Measurements from ENCODE around the gene CCL13. TPM values are rescaled to one million over a fixed set of nuclear protein-coding genes. Genes with fewer than 3 reads are reported as not detected.

Gene CCL13
- total RNA-seq, 1 donor from 2014 or later = not detected

DNA sequence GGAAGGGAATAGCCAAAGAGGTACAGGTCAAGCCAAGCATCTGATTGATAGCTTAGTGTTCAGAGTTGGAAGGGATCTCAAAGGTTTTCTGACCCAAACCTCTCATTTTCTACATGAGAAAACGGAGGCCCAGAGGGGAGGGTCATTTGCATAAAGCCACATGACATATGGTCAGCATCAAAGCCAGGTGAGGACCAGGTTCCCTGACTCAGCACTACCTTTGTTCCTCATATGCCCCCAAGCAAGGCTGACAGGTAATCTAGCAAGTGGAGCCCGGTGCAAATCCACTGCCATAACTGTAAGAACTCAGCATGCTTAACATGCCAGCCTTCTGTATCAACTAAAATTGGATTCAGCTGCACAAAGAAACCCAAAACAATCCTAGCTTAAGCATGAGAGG lies 35.0 kb downstream of the CCL13 start:
- Mint-ChIP-seq H3K9me3 (no peaks in the 10 kb centered on the region), H3K27me3 (no peaks in the 10 kb centered on the region), H3K4me3 (no peak overlapping the region), H3K36me3 (ENCODE audit: low read depth) (no peaks in the 10 kb centered on the region), H3K4me1 (peaks cover 10% of the 10 kb centered on the region), H3K27ac (no peak overlapping the region)
- ChIA-PET CTCF (interaction anchor here (0.9 kb wide), 1 partner anchor 13 kb away, joined by 3 read pairs; no protein-coding TSS in a partner anchor), POLR2A (no interaction called here)
- no peak for ATAC-seq (ENCODE audit: low read depth)
- TF ChIP-seq, protein P1, sequence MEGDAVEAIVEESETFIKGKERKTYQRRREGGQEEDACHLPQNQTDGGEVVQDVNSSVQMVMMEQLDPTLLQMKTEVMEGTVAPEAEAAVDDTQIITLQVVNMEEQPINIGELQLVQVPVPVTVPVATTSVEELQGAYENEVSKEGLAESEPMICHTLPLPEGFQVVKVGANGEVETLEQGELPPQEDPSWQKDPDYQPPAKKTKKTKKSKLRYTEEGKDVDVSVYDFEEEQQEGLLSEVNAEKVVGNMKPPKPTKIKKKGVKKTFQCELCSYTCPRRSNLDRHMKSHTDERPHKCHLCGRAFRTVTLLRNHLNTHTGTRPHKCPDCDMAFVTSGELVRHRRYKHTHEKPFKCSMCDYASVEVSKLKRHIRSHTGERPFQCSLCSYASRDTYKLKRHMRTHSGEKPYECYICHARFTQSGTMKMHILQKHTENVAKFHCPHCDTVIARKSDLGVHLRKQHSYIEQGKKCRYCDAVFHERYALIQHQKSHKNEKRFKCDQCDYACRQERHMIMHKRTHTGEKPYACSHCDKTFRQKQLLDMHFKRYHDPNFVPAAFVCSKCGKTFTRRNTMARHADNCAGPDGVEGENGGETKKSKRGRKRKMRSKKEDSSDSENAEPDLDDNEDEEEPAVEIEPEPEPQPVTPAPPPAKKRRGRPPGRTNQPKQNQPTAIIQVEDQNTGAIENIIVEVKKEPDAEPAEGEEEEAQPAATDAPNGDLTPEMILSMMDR (IDR thresholded peaks at IDR 0.05) = no peak
- DNase-seq = no peak
- intact Hi-C loops (cut with micrococcal nuclease) = no loop called here

GRCh38 chr17:34393401-34393800 lies 37.1 kb downstream of the CCL13 start:
- CTCF ChIA-PET = interaction anchor here (1.4 kb wide), 1 partner anchor 9 kb away, joined by 3 read pairs; no protein-coding TSS in a partner anchor
- Mint-ChIP-seq H3K27me3 (no peaks in the 10 kb centered on the region), H3K9me3 (no peaks in the 10 kb centered on the region), H3K4me1 (peaks cover 11% of the 10 kb centered on the region), H3K27ac (no peak overlapping the region), H3K4me3 (no peak overlapping the region), H3K36me3 (ENCODE audit: low read depth) (no peaks in the 10 kb centered on the region)
- POLR2A ChIA-PET = no interaction called here
- TF ChIP-seq, protein P1 (IDR thresholded peaks at IDR 0.05) = no peak
- intact Hi-C loops (cut with micrococcal nuclease) = no loop called here
- DNase-seq (no peak), ATAC-seq (ENCODE audit: low read depth) (no peak)

GRCh38 chr17:34397265-34397664 lies 41.0 kb downstream of the CCL13 start:
- DNase-seq (no peak), ATAC-seq (ENCODE audit: low read depth) (no peak)
- ChIA-PET POLR2A (no interaction called here), CTCF (interaction anchor here (0.8 to 1.0 kb wide), 2 partner anchors 23 to 36 kb away, joined by 3 to 4 read pairs; no protein-coding TSS in a partner anchor)
- Mint-ChIP-seq H3K9me3 (no peaks in the 10 kb centered on the region), H3K36me3 (ENCODE audit: low read depth) (no peaks in the 10 kb centered on the region), H3K4me1 (peaks cover 32% of the 10 kb centered on the region), H3K27ac (no peak overlapping the region), H3K27me3 (no peaks in the 10 kb centered on the region), H3K4me3 (no peak overlapping the region)
- TF ChIP-seq, protein P1 (IDR thresholded peaks at IDR 0.05) = no peak
- intact Hi-C loops (cut with micrococcal nuclease) = no loop called here

DNA sequence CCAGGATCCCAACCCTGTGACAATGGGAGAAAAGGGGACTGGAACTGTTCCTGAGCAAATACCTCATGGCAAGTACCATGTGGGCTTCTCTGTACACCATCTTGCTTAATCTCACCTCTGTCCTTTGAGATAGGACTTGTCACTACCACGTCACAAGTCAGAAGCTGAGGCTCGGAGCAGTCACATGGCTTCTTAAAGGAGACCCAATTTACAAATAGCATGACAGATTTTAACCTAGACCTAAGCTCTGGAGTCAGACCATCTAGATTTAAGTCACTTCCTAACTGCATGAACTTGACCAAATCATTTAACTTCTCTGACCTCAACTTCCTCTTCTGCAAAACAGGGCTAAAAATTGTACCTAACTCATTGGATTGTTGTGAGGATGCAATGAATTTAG lies 42.7 kb downstream of the CCL13 start:
- Mint-ChIP-seq H3K4me3 (no peak overlapping the region), H3K27me3 (no peaks in the 10 kb centered on the region), H3K36me3 (ENCODE audit: low read depth) (no peaks in the 10 kb centered on the region), H3K27ac (no peak overlapping the region), H3K9me3 (no peaks in the 10 kb centered on the region), H3K4me1 (peaks cover 32% of the 10 kb centered on the region)
- ATAC-seq (ENCODE audit: low read depth) = peak; percentile 87
- ChIA-PET CTCF (interaction anchor here (1.1 to 1.7 kb wide), 2 partner anchors 22 to 198 kb away, joined by 3 to 10 read pairs; no protein-coding TSS in a partner anchor), POLR2A (interaction anchor here (1.4 kb wide), 1 partner anchor 22 kb away, joined by 4 read pairs; no protein-coding TSS in a partner anchor)
- TF ChIP-seq, protein P1 (IDR thresholded peaks at IDR 0.05) = no peak
- no peak for DNase-seq
- intact Hi-C loops (cut with micrococcal nuclease) = no loop called here

DNA sequence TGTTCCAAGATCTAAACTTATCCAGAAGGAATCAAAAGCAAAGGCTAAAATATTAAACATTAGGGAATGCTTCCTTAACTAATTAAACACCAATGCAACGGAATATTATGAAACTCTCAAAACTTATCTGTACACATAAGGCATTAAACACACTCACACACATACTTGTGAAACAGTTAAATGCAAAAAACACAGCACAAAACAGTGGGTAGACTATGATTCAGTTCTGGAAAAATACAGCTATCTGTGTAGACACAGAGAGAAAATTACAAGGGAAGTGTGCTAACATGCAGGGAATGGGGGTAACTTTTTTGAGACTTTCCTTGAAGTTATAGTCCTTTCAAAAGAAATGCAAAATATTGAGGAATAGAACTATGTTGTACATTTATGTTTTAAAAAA lies 43.4 kb downstream of the CCL13 start:
- Mint-ChIP-seq H3K4me3 (no peak overlapping the region), H3K27me3 (no peaks in the 10 kb centered on the region), H3K27ac (no peak overlapping the region), H3K4me1 (peaks cover 32% of the 10 kb centered on the region), H3K9me3 (no peaks in the 10 kb centered on the region), H3K36me3 (ENCODE audit: low read depth) (no peaks in the 10 kb centered on the region)
- DNase-seq (no peak), ATAC-seq (ENCODE audit: low read depth) (no peak)
- ChIA-PET POLR2A (interaction anchor here (1.4 kb wide), 1 partner anchor 22 kb away, joined by 4 read pairs; no protein-coding TSS in a partner anchor), CTCF (interaction anchor here (1.1 to 1.7 kb wide), 2 partner anchors 21 to 199 kb away, joined by 3 to 10 read pairs; no protein-coding TSS in a partner anchor)
- TF ChIP-seq, protein P1 (IDR thresholded peaks at IDR 0.05) = no peak
- intact Hi-C loops (cut with micrococcal nuclease) = no loop called here
